IMR-90 (cell line): Measurements from ENCODE around the gene EFCC1. TPM values are rescaled to one million over a fixed set of nuclear protein-coding genes. Genes with fewer than 3 reads are reported as not detected.

Experiments used
- ATAC-seq: fragments of 200-7000 bp; cut with Tn5 transposase; 2 replicates; pipeline ENCODE4 v1.9.1; 2020; ENCODE audit warnings: low read depth, mild to moderate bottlenecking, moderate library complexity
- BruUV-seq: library from RNA; stranded (reverse); fragments of 400-500 nt; replicated peaks from 2 replicates; lab custom pipeline; 2021; lab: Mats Ljungman, UMichigan
- CTCF ChIA-PET: fragments of 300-600 bp; formaldehyde crosslinking; extraction: SDS; loops from one replicate; lab custom pipeline; 2021; ENCODE audit warnings: antibody characterized with exemption; lab: Yijun Ruan, JAX
- POLR2A ChIA-PET: fragments of 300-600 bp; sonication (Branson Sonifier 250); formaldehyde crosslinking; loops from one replicate; lab custom pipeline; 2022; ENCODE audit warnings: antibody characterized with exemption; ENCODE audit not compliant: unreplicated experiment; lab: Charles Lee
- DNase-seq: peaks from one replicate; pipeline ENCODE4 v3.0.0; 2013
- H2AFZ ChIP-seq: replicated peaks from 2 replicates; pipeline ENCODE3; 2013; ENCODE audit warnings: low read length, mild to moderate bottlenecking; ENCODE audit not compliant: poor library complexity
- H2AK5ac ChIP-seq: 2 replicates; pipeline ENCODE4 v1.6.1; 2013; ENCODE audit warnings: low read depth, low read length, inconsistent platforms
- H2AK9ac ChIP-seq: replicated peaks from 2 replicates; pipeline ENCODE3; 2013; ENCODE audit warnings: mild to moderate bottlenecking, low read depth, low read length, moderate library complexity; ENCODE audit not compliant: poor library complexity
- H2BK120ac ChIP-seq: 2 replicates; pipeline ENCODE4 v1.6.1; 2013; ENCODE audit warnings: low read depth, low read length, inconsistent platforms
- H2BK15ac ChIP-seq: 3 replicates; pipeline ENCODE4 v1.6.1; 2013; ENCODE audit warnings: low read depth, low read length, inconsistent platforms
- H2BK20ac ChIP-seq: 2 replicates; pipeline ENCODE4 v1.6.1; 2013; ENCODE audit warnings: low read depth, mild to moderate bottlenecking, inconsistent platforms, low read length, moderate library complexity
- H2BK5ac ChIP-seq: 2 replicates; pipeline ENCODE4 v1.6.1; 2013; ENCODE audit warnings: mild to moderate bottlenecking, low read depth, low read length, inconsistent platforms; ENCODE audit not compliant: poor library complexity, severe bottlenecking
- H3K14ac ChIP-seq: replicated peaks from 2 replicates; pipeline ENCODE4 v1.6.1; 2013; ENCODE audit warnings: low read depth, low read length, inconsistent platforms
- H3K18ac ChIP-seq: 2 replicates; pipeline ENCODE4 v1.6.1; 2013; ENCODE audit warnings: low read depth, low read length, control low read depth
- H3K23ac ChIP-seq: 2 replicates; pipeline ENCODE4 v1.6.1; 2013; ENCODE audit warnings: low read depth, low read length, inconsistent platforms
- H3K27ac ChIP-seq: 2 replicates; pipeline ENCODE4 v1.5.1; 2013; ENCODE audit warnings: mild to moderate bottlenecking, control low read depth, low read length; ENCODE audit not compliant: insufficient read depth
- H3K27me3 ChIP-seq: 2 replicates; pipeline ENCODE4 v1.6.1; 2013; ENCODE audit warnings: low read length; ENCODE audit not compliant: control insufficient read depth, insufficient read depth
- H3K36me3 ChIP-seq: 2 replicates; pipeline ENCODE4 v1.6.1; 2013; ENCODE audit warnings: low read length, mixed read lengths; ENCODE audit not compliant: control insufficient read depth, insufficient read depth
- H3K4ac ChIP-seq: 2 replicates; pipeline ENCODE4 v1.6.1; 2013; ENCODE audit warnings: low read depth, low read length, inconsistent platforms
- H3K4me1 ChIP-seq: 2 replicates; pipeline ENCODE4 v1.6.1; 2013; ENCODE audit warnings: low read length, mixed read lengths; ENCODE audit not compliant: control insufficient read depth, insufficient read depth
- H3K4me2 ChIP-seq: 2 replicates; pipeline ENCODE4 v1.6.1; 2013; ENCODE audit warnings: low read depth, mild to moderate bottlenecking, control low read depth, low read length, moderate library complexity
- H3K4me3 ChIP-seq: 2 replicates; pipeline ENCODE4 v1.5.1; 2013; ENCODE audit warnings: low read depth, mild to moderate bottlenecking, control low read depth, low read length, moderate library complexity; ENCODE audit not compliant: insufficient read depth
- H3K56ac ChIP-seq: 2 replicates; pipeline ENCODE4 v1.6.1; 2013; ENCODE audit warnings: low read length, inconsistent platforms; ENCODE audit not compliant: insufficient read depth; ENCODE audit errors: extremely low read depth
- H3K79me1 ChIP-seq, 2 experiments: 2 replicates each; pipeline ENCODE4 v1.6.1; 2013; ENCODE audit warnings: low read length in 2 of 2, inconsistent platforms in 1 of 2, low read depth in 1 of 2
- H3K9ac ChIP-seq: 2 replicates; pipeline ENCODE4 v1.6.1; 2013; ENCODE audit warnings: low read depth, low read length, control low read depth
- H3K9me1 ChIP-seq: 2 replicates; pipeline ENCODE4 v1.6.1; 2013; ENCODE audit warnings: low read length, inconsistent platforms; ENCODE audit not compliant: insufficient read depth
- H3K9me3 ChIP-seq: 2 replicates; pipeline ENCODE4 v1.6.1; 2013; ENCODE audit warnings: low read length; ENCODE audit not compliant: control insufficient read depth, insufficient read depth
- H4K20me1 ChIP-seq: 2 replicates; pipeline ENCODE4 v1.6.1; 2013; ENCODE audit warnings: low read length, inconsistent platforms; ENCODE audit not compliant: insufficient read depth
- H4K5ac ChIP-seq: 2 replicates; pipeline ENCODE4 v1.6.1; 2013; ENCODE audit warnings: mild to moderate bottlenecking, low read depth, low read length, control low read depth
- H4K8ac ChIP-seq, 2 experiments: 2 replicates each; pipeline ENCODE4 v1.6.1; 2013; ENCODE audit warnings: low read depth in 2 of 2, low read length in 2 of 2, control low read depth in 1 of 2, inconsistent platforms in 1 of 2
- H4K91ac ChIP-seq: 2 replicates; pipeline ENCODE4 v1.6.1; 2013; ENCODE audit warnings: low read depth, low read length, inconsistent platforms; ENCODE audit not compliant: insufficient read depth
- BHLHE40 ChIP-seq: fragments of 150-350 bp; IDR thresholded peaks from 2 replicates; pipeline ENCODE4 v1.6.1; 2016; ENCODE audit warnings: mild to moderate bottlenecking, low read depth, low read length
- CEBPB ChIP-seq: IDR thresholded peaks from 2 replicates; pipeline ENCODE4 v1.6.1; 2012; ENCODE audit warnings: low read depth, low read length, improper control_type of control experiment
- CTCF ChIP-seq: conservative IDR thresholded peaks from 2 replicates; pipeline ENCODE4 v1.5.1; 2012; ENCODE audit warnings: mild to moderate bottlenecking, low read depth, low read length, improper control_type of control experiment
- ELK1 ChIP-seq: fragments of 150-350 bp; IDR thresholded peaks from 2 replicates; pipeline ENCODE4 v1.6.1; 2016; ENCODE audit warnings: low read depth, mild to moderate bottlenecking, low read length, moderate library complexity, borderline replicate concordance
- MAZ ChIP-seq: IDR thresholded peaks from 2 replicates; pipeline ENCODE4 v1.6.1; 2012; ENCODE audit warnings: low read depth, mild to moderate bottlenecking, low read length, improper control_type of control experiment, moderate library complexity, borderline replicate concordance
- NFE2L2 ChIP-seq: fragments of 150-350 bp; IDR thresholded peaks from 2 replicates; pipeline ENCODE4 v1.6.1; 2016; ENCODE audit warnings: low read depth, mild to moderate bottlenecking, low read length
- POLR2A ChIP-seq: IDR thresholded peaks from 2 replicates; pipeline ENCODE4 v1.6.1; 2012; ENCODE audit warnings: mild to moderate bottlenecking, low read depth, low read length
- RAD21 ChIP-seq: IDR thresholded peaks from 2 replicates; pipeline ENCODE4 v1.6.1; 2012; ENCODE audit warnings: low read length, improper control_type of control experiment
- RFX5 ChIP-seq: IDR thresholded peaks from 2 replicates; pipeline ENCODE4 v1.8.0; 2012; ENCODE audit warnings: low read depth, mild to moderate bottlenecking, low read length, moderate library complexity
- SMC3 ChIP-seq: fragments of 150-350 bp; IDR thresholded peaks from 2 replicates; pipeline ENCODE4 v1.6.1; 2016; ENCODE audit warnings: low read depth, mild to moderate bottlenecking, antibody characterized with exemption, low read length, moderate library complexity
- WGBS, 2 experiments: methylation state at CpG; one replicate each; pipeline versions ENCODE4 v1.1.5 to v1.1.7; 2013; ENCODE audit warnings: missing lambda C conversion rate in 2 of 2; ENCODE audit not compliant: insufficient read length in 1 of 2; ENCODE audit errors: extremely low coverage in 2 of 2; 5-methylcytosine and 5-hydroxymethylcytosine counted together
- dilution Hi-C: fragments of 300-500 bp; cut with HindIII; formaldehyde crosslinking; loops from one replicate; pipeline ENCODE4 v1.14.3; 2018; ENCODE audit warnings: low sequenced_read_pairs; ENCODE audit not compliant: unreplicated experiment
- in situ Hi-C: fragments of 300-500 bp; cut with MboI; formaldehyde crosslinking; loops from 3 replicates; pipeline ENCODE4 v1.14.3; 2019; ENCODE audit warnings: low sequenced_read_pairs, inconsistent platforms, mixed read lengths
- intact Hi-C: fragments of 100-400 bp; cut with micrococcal nuclease; formaldehyde crosslinking; loops from 2 replicates; pipeline ENCODE4 v1.10.0; 2022
- polyA plus RNA-seq, 3 experiments: library from polyadenylated mRNA; depleted of rRNA; stranded (reverse); fragments of >200 nt; gene quantifications; 2 replicates each; pipeline ENCODE4 v1.2.3, GENCODE V29; 2012; ENCODE audit warnings: low replicate concordance in 1 of 3
- total RNA-seq: library from RNA; depleted of rRNA; stranded (reverse); fragments of >200 nt; gene quantifications from 2 replicates; pipeline ENCODE4 v1.2.3, GENCODE V29; 2012
- TF ChIP-seq, protein P1 (sequence below): fragments of 150-350 bp; IDR thresholded peaks from 2 replicates; pipeline ENCODE4 v1.6.1; 2017; ENCODE audit warnings: mild to moderate bottlenecking, antibody characterized with exemption, low read length, low read depth

Gene EFCC1
- total and polyA plus RNA-seq, 2 of the 4 experiments (the other 2 are of a cell fraction): not detected

- no peak for TF ChIP-seq ELK1
Observed at GRCh38 chr3:129059311-129059958, 58.3 kb downstream of the EFCC1 start (continued).

DNA sequence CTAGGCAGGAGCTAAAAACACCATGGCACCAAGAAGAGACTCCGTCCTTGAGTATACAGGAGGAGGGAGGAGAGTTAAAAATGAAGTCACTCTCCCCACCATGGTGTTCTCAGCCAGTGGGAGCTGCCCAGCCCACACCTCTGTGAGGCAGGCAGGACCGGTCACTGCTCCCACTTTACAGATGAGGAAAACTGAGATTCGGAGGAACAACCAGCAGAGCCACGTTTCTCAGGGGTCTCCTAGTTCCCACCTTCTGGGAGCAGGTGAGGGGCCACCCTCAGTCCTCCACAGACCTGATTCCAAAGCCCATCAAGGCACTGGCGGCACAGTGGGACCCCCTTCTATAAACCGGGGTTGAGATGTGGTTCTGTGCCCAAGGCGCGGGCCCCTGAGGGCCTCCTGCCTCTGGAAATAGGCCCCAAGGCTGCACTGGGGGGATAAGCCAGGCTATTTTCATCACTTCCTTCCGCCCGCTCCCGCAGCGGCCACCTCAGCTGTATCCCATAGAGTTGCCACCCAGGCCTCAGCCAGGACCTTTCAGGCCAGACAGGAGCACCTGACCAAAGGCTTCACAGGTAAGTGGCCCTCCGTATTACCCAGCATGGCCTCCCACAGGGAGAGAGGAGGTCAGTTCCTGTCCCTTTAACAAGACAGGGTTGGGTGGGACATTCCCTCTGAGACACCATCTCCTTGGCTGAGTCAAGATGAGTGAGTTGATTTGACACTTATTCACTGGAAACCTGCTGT lies 59.3 kb downstream of the EFCC1 start, which contains the start of gene GP9:
TSS of gene GP9 (plus strand) at position 504 of the 747 bp plus-strand sequence. CDS start 961 bp downstream, outside the sequence.
- H3K9ac ChIP-seq: no peak within 1 kb of the TSS
- no peaks in the 10 kb centered on the region for H3K36me3 ChIP-seq
- no peak within 1 kb of the TSS for H3K23ac ChIP-seq
- H4K5ac ChIP-seq: no peak within 1 kb of the TSS
- H3K4me2 ChIP-seq: no peak within 1 kb of the TSS
- CTCF ChIA-PET: interaction anchor here (1.2 kb wide), 1 partner anchor 10 kb away, joined by 3 read pairs; no protein-coding TSS in a partner anchor
- H3K27ac ChIP-seq: no peak within 1 kb of the TSS
- no peak within 1 kb of the TSS for H2BK120ac ChIP-seq
- H4K20me1 ChIP-seq: no peaks in the 10 kb centered on the region
- DNase-seq (no peak), ATAC-seq (no peak)
- no peak within 1 kb of the TSS for H2AK5ac ChIP-seq
- intact Hi-C loops: no loop called here
- no peak within 1 kb of the TSS for H2BK5ac ChIP-seq
- peaks cover 2% of the 10 kb centered on the region; the same call in 1 of the 2 replicates for H3K4me1 ChIP-seq
- no peak within 1 kb of the TSS for H2AK9ac ChIP-seq
- peaks cover 34% of the 10 kb centered on the region for H3K27me3 ChIP-seq
- in situ Hi-C loops: no loop called here
- H3K9me1 ChIP-seq: no peaks in the 10 kb centered on the region
- POLR2A ChIA-PET: no interaction called here
- H2BK20ac ChIP-seq: no peak within 1 kb of the TSS
- no peak within 1 kb of the TSS for H2BK15ac ChIP-seq
- 97% methylated on average over 5 of the region's 13 CpGs; no CpG with 5 or more reads in 1 of the 2 experiments for WGBS, 2 experiments
- no peak within 1 kb of the TSS for H3K4ac ChIP-seq
- H3K79me1 ChIP-seq: no peaks in the 10 kb centered on the region
- no peak within 1 kb of the TSS for H3K14ac ChIP-seq
- no peak for TF ChIP-seq MAZ
- no peak for TF ChIP-seq RFX5
- no peak for TF ChIP-seq CEBPB
- no peak for TF ChIP-seq CTCF
- TF ChIP-seq SMC3: no peak
- no peak for TF ChIP-seq POLR2A
- no peak for TF ChIP-seq RAD21
- no peak for TF ChIP-seq BHLHE40
- TF ChIP-seq, protein P1, sequence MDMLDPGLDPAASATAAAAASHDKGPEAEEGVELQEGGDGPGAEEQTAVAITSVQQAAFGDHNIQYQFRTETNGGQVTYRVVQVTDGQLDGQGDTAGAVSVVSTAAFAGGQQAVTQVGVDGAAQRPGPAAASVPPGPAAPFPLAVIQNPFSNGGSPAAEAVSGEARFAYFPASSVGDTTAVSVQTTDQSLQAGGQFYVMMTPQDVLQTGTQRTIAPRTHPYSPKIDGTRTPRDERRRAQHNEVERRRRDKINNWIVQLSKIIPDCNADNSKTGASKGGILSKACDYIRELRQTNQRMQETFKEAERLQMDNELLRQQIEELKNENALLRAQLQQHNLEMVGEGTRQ: no peak
- no peak for TF ChIP-seq NFE2L2
- dilution Hi-C loops: no loop called here
- no TSS peak for BruUV-seq
- H4K91ac ChIP-seq: no peak within 1 kb of the TSS
- no peak within 1 kb of the TSS for H3K56ac ChIP-seq
- H4K8ac ChIP-seq: no peak within 1 kb of the TSS
- no peaks in the 10 kb centered on the region for H3K9me3 ChIP-seq
- H3K18ac ChIP-seq: no peak within 1 kb of the TSS
- no peak within 1 kb of the TSS for H2AFZ ChIP-seq
- no peak within 1 kb of the TSS for H3K4me3 ChIP-seq
